ENCODE results near the gene DPP6.

Gene DPP6

GRCh38 chr7:154899862-154900261, 847.7 kb downstream of the DPP6 start:
- DNase-seq, result no peak

GRCh38 chr7:154902600-154903082, 850.4 kb downstream of the DPP6 start:
- peak; percentile 19 to 58 for DNase-seq

GRCh38 chr7:154903083-154903731, 851.0 kb downstream of the DPP6 start:
- no peak for DNase-seq

GRCh38 chr7:154905146-154905545, 852.9 kb downstream of the DPP6 start:
- DNase-seq, result no peak

GRCh38 chr7:154905615-154906014, 853.4 kb downstream of the DPP6 start:
- DNase-seq, result no peak

GRCh38 chr7:154906201-154906600, 854.0 kb downstream of the DPP6 start:
- no peak for DNase-seq

- DNase-seq, result no peak
Observed at GRCh38 chr7:154906736-154907355, 854.6 kb downstream of the DPP6 start.

- DNase-seq, result no peak
Observed at GRCh38 chr7:154907651-154908620, 855.7 kb downstream of the DPP6 start.

GRCh38 chr7:154909241-154910105, 857.3 kb downstream of the DPP6 start:
- DNase-seq, result no peak

GRCh38 chr7:154910125-154910524, 857.9 kb downstream of the DPP6 start:
- DNase-seq, result no peak

GRCh38 chr7:154910977-154911376, 858.8 kb downstream of the DPP6 start:
- no peak for DNase-seq

GRCh38 chr7:154911411-154911810, 859.2 kb downstream of the DPP6 start:
- DNase-seq, result no peak

- DNase-seq, result no peak
Observed at GRCh38 chr7:154911862-154912455, 859.8 kb downstream of the DPP6 start.

GRCh38 chr7:154912871-154913637, 860.9 kb downstream of the DPP6 start:
- DNase-seq, result peak in 1 of 2 donors; percentile 74

GRCh38 chr7:154913638-154914307, 861.6 kb downstream of the DPP6 start:
- peak; percentile 56 to 85 for DNase-seq

- no peak for DNase-seq
Observed at GRCh38 chr7:154914308-154914995, 862.3 kb downstream of the DPP6 start.

GRCh38 chr7:154914996-154915380, 862.8 kb downstream of the DPP6 start:
- no peak for DNase-seq

- no peak for DNase-seq
Observed at GRCh38 chr7:154915600-154915999, 863.4 kb downstream of the DPP6 start.

GRCh38 chr7:154916381-154916780, 864.2 kb downstream of the DPP6 start:
- no peak for DNase-seq
